HL-60 (cell line): Measurements from ENCODE around the gene DOHH.

Experiments
- DNase-seq, 2 experiments: peaks; one replicate each; pipeline ENCODE4 v3.0.0-alpha.2; 2010 to 2020; ENCODE audit warnings: low read depth in 1 of 2, low spot score in 1 of 2
- H3K27ac ChIP-seq: fragments of 250-450 bp; sonication (Bioruptor Pico); replicated peaks from 2 replicates; pipeline ENCODE4 v1.5.1; 2020; ENCODE audit warnings: mild to moderate bottlenecking, moderate library complexity
- H3K27me3 ChIP-seq: fragments of 250-450 bp; sonication (Bioruptor Pico); 2 replicates; pipeline ENCODE4 v1.5.1; 2021; ENCODE audit warnings: mild to moderate bottlenecking, moderate library complexity; ENCODE audit not compliant: insufficient read depth, poor library complexity, severe bottlenecking
- H3K4me3 ChIP-seq: replicated peaks from 2 replicates; pipeline ENCODE4 v1.5.1; 2011; ENCODE audit warnings: mild to moderate bottlenecking, control low read depth, low read length; ENCODE audit not compliant: insufficient read depth
- CTCF ChIP-seq: IDR thresholded peaks from one replicate; pipeline ENCODE4 v1.5.1; 2011; ENCODE audit warnings: low read length, control low read depth, inconsistent platforms; ENCODE audit not compliant: insufficient read depth
- GABPA ChIP-seq: IDR thresholded peaks from 2 replicates; pipeline ENCODE4 v1.6.1; 2012; ENCODE audit warnings: low read depth
- POLR2AphosphoS5 ChIP-seq: IDR thresholded peaks from 2 replicates; pipeline ENCODE4 v1.6.1; 2012; ENCODE audit warnings: low read depth
- SPI1 ChIP-seq: IDR thresholded peaks from 2 replicates; pipeline ENCODE4 v1.6.1; 2012; ENCODE audit warnings: low read depth, mild to moderate bottlenecking, borderline replicate concordance
- TF ChIP-seq, protein P1 (sequence below): IDR thresholded peaks from 2 replicates; pipeline ENCODE4 v1.6.1; 2012; ENCODE audit warnings: low read depth; ENCODE audit not compliant: insufficient replicate concordance

The DOHH gene

DNA sequence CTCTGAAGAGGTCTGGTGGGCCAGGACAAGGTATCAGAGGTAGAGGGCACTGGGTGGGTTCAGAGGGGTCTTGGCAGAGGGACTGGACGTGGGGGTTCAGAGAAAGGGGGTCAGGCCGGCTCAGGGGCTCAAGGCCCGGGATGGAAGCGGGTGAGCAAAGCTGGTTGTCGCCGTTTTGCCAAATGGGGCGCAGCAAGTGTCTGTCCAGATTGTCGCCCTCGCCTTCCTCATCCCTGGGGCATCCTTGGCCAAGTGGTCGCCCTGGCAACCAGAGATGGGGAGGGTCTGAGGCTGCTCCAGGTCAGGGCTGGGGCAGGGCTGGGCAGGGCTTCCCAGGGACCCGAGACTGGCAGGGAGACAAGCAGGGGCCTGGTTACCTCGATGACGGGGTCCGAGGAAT is 6.8 kb downstream of the DOHH start:
- no peak for TF ChIP-seq POLR2AphosphoS5
- TF ChIP-seq, protein P1, sequence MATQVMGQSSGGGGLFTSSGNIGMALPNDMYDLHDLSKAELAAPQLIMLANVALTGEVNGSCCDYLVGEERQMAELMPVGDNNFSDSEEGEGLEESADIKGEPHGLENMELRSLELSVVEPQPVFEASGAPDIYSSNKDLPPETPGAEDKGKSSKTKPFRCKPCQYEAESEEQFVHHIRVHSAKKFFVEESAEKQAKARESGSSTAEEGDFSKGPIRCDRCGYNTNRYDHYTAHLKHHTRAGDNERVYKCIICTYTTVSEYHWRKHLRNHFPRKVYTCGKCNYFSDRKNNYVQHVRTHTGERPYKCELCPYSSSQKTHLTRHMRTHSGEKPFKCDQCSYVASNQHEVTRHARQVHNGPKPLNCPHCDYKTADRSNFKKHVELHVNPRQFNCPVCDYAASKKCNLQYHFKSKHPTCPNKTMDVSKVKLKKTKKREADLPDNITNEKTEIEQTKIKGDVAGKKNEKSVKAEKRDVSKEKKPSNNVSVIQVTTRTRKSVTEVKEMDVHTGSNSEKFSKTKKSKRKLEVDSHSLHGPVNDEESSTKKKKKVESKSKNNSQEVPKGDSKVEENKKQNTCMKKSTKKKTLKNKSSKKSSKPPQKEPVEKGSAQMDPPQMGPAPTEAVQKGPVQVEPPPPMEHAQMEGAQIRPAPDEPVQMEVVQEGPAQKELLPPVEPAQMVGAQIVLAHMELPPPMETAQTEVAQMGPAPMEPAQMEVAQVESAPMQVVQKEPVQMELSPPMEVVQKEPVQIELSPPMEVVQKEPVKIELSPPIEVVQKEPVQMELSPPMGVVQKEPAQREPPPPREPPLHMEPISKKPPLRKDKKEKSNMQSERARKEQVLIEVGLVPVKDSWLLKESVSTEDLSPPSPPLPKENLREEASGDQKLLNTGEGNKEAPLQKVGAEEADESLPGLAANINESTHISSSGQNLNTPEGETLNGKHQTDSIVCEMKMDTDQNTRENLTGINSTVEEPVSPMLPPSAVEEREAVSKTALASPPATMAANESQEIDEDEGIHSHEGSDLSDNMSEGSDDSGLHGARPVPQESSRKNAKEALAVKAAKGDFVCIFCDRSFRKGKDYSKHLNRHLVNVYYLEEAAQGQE, result no peak
- TF ChIP-seq GABPA, result no peak
- no peak for TF ChIP-seq SPI1
- no peak for TF ChIP-seq CTCF
- no peaks in the 10 kb centered on the region for H3K27me3 ChIP-seq
- no peak for DNase-seq
- no peak overlapping the region for H3K27ac ChIP-seq
- H3K4me3 ChIP-seq, result no peak overlapping the region

GRCh38 chr19:3492919-3493318 is 7.6 kb downstream of the DOHH start:
- H3K27me3 ChIP-seq, result no peaks in the 10 kb centered on the region
- H3K27ac ChIP-seq, result no peak overlapping the region
- no peak for DNase-seq
- no peak overlapping the region for H3K4me3 ChIP-seq
- TF ChIP-seq GABPA (no peak), POLR2AphosphoS5 (no peak), SPI1 (no peak), CTCF (no peak)
- TF ChIP-seq, protein P1, result no peak

DNA sequence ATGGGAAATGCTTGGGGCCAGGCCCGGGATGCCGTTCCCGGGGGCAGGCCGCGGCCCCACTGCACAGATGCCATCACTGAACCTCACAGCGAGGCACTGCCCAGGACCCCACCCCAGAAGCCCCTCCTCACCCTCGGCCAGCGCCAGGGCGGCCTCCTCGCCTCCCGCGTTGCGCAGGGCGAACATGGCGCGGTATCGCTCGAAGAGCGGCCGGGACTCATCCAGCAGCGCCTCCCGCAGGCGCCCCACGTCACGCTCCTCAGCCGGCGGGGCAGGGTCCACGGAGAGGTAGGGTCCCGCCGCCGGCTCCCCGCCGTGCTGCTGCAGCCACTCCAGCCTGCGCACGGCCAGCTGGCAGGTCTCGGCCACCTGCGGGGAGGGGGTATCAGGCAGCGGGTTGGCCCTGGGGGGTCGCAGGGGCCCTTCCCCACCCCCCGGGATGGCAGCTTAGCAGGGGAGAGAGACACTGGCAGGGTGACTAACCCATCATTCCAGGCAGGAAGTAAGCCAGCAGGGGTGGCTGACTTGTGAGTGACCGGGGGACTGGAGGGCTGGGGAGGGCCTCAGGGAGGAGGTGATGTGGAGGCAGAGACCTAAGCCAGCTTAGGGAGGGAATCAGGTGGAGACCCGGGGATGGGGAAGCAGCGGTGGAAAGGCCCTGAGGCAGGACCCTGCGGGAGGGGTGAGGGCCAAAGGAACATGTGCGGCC is 8.2 kb downstream of the DOHH start:
- TF ChIP-seq POLR2AphosphoS5 (no peak), GABPA (no peak), SPI1 (no peak), CTCF (no peak)
- TF ChIP-seq, protein P1, result no peak
- no peaks in the 10 kb centered on the region for H3K27me3 ChIP-seq
- H3K27ac ChIP-seq, result no peak overlapping the region
- DNase-seq, result no peak
- no peak overlapping the region for H3K4me3 ChIP-seq
